HG03175 (cell line): Measurements from ENCODE around the gene CNKSR2.

Experiments
- ATAC-seq: cut with Tn5 transposase; IDR thresholded peaks from one replicate; pipeline ENCODE4 v1.9.1; 2021; ENCODE audit warnings: mild to moderate bottlenecking, moderate library complexity; ENCODE audit not compliant: unreplicated experiment

Gene CNKSR2

DNA sequence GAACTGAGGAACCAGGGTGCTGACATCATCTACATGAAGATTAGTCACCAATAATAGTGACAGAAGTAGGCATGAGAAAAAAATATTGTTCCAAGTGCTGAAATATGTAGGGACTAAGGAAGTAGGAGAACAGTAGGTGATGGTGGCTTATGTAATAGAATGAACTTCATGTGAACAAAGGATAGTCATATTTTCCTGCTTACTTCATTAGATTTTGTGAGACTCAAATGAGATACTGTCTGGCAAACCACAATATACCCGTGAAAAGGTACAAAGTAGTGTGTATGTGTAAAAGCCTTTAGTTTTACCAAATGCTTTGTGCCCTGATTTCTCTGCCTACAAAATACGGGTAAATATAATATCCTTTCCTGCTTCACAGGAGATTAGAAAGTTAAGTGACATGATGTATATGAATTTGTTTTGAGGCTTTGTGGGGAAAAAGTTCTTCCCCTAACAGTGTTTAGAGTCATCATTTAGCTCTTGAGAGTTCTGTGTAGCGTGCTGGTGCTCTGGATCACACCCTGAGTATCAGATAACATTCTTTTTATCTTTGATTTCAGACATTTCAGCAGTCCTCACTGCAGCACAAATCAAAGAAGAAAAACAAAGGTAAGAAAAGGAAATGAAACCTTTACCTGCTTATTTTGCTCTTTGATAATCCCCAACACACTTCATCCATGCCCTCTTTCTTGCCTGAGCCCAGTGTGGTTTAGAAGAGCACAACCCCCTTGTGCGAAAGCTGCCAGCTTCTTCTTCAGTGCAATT lies 216.0 kb downstream of the CNKSR2 start:
- no peak for ATAC-seq

- ATAC-seq, result no peak
Measured at GRCh38 chrX:21606002-21606401, 231.8 kb downstream of the CNKSR2 start.

- no peak for ATAC-seq
Measured at GRCh38 chrX:21610168-21610567, 235.9 kb downstream of the CNKSR2 start.

DNA sequence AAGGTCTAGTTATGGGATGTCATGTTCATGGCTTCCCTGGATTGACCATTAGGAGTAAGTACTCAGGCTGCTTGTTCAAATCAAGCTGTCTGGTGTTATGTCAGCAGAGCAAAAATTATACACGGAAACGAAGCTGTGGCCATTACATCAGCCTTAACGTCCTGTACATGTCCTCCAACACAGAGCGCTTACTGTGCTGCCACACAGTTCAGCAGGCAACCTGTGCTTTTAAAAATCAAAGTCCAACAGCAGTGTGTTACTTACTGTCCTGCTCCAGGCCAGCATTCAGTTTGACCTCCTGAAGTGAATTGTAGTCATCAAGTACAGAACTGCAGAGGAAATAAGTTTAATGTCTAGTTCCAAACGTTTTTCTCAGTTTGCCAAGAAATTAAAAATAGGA lies 237.9 kb downstream of the CNKSR2 start:
- ATAC-seq, result no peak

- ATAC-seq, result no peak
Measured at GRCh38 chrX:21616386-21616785, 242.2 kb downstream of the CNKSR2 start.

DNA sequence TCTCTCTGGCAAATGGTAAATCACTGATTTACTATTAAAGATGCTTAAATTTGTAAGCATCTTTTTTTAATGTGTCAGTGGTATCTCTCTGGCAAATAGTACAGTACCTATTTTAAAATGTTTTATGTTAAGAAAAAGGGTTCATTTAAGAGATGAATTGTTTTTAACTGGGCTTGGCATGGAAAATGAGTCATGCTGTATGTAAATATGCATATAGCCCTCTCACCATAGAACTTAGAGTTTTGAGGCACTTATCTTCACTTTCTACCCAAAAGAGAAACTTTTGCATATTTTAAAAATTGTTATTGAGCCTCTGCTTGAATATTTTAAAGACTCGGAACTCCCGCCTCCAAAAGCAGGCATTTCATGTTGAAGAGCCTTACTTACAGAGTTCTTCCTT lies 246.0 kb downstream of the CNKSR2 start:
- ATAC-seq, result no peak

DNA sequence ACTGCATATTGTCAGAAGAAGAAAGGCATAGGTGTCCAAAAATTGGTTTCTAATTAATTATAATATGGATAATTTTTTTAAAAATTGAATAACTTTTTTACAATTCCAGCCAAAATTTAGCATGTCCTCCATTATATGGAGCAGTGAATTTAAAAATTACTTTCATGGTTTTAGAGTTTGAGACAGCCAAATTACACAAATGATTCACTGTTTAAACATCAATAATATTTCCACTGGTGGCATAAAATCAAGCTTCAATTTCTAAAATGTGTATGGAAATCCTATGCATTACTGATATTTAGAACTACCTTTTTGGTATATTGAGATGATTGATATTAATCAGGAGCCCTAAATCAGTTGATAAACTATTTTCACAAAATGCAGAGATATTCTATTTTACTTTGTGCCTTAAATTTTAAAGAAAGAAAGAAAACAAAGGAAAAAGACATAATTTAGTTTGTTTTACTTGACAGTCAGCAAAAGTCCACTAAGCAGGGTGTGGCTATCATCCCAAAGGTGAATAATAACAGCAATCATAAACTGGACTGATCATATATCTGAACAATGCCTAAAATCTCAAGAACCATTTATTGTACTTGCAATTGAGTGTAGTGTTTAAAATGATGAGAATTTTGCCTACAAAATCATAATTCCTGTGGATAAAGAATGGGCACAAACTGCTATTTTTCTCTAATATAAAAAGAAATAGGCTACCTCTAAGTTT lies 249.7 kb downstream of the CNKSR2 start:
- ATAC-seq, result no peak

DNA sequence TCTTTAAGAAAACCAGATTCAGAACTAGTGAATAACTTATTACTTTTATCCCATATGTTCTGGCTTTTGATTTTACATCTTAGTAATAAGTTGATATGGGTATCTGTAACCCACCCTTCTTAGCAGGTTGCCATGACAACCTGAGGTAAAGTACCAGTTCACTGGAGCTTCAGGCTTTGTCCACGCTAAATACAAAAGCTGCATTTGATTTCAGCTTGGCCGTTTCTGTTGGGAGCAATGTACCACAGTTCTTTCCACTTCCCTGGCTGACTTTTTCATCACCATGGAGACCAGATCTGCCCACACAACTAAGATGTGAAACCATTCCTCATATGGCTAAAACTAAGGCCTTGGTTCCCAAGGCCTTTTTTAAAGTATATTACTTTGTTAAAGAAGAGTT lies 257.8 kb downstream of the CNKSR2 start:
- ATAC-seq, result no peak

DNA sequence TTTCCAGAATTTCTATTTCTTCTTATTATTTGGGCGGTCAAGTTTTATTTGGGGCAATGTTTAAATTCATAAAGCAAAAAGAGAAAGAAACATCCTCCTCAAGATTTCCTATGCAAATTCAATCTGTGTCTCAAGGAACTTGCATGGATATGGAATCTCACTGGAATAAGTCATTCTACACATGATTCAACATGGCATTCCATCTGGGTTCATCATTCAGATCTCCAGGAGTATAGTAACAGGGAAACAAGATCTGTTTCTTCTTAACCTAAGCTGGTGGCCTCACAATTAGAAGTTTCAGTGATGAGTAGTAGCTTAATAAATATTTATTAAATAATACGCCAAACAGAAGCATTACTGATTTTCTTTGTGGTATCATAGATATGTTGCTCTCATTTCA lies 264.1 kb downstream of the CNKSR2 start:
- ATAC-seq, result no peak

DNA sequence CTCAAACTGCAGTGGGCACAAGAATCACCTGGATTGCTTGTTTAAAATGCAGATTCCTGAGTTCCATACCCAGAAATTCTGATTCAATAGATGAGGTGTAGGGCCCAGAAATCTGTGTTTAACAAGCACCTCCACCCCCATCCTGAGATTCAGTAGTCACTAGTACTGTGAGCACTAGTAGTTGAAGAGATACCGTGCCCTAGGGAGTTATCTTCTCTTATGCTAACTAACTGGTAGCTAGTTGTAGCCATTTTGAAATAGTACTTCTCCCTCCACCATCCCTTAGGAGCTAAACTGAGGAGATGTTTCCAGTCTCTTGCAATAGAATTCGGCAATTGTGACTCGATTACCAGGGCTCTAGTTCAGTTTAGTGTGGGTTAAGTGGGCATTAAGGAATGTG lies 265.6 kb downstream of the CNKSR2 start:
- ATAC-seq, result no peak

DNA sequence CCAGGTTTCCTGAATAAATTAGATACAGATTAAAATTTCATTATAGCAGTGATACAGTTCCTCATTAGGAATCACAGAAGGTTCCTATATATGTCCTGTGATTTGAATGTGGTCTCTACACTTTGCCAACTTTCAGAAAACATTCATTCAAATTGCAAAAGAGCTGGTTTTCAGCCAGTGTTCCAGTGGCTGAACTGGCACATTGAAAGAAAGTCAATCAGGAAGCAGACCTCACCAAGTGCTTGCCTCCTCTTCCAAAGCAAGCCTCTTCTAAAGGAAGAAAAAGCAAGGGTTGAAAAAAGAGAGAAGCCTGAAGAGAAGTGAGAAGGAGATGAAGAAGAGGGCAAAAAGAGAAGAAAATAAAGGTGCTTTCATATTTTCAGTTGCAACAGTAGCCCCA lies 271.2 kb downstream of the CNKSR2 start:
- no peak for ATAC-seq

- no peak for ATAC-seq
Measured at GRCh38 chrX:21645886-21646285, 271.7 kb downstream of the CNKSR2 start.

DNA sequence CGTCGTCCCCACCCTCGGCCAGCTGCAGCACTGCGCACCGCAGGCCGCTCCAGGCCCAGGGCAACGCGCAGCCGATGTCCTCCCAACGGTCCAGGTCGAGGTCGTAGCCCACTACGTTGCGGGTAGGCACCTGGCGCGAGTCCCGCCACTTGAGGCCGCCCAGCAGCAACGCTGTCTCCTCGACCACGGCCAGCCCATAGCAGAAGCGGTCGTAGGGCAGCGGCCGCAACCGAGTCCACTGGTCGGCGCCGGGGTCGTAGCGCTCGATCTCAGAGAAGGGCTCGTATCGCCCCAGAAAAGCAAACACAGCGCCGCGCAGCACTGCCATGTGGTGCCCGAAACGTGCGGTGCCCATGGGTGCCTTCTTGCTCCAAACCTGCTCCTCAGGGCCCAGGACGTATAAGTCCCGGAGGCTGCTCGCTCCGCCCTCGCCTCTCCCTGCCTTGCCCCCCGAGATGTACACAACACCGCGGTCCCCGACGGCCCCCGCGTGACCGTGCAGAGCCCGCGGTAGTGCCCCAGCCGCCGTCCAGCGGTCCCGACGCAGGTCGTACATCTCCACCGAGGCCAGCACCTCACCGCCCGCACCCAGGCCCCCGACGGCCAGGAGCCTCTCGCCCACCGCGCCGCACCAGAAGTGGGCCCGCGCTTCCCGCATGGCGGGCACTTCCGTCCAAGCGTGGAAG lies 281.8 kb downstream of the CNKSR2 start:
- ATAC-seq, result peak; percentile 23

DNA sequence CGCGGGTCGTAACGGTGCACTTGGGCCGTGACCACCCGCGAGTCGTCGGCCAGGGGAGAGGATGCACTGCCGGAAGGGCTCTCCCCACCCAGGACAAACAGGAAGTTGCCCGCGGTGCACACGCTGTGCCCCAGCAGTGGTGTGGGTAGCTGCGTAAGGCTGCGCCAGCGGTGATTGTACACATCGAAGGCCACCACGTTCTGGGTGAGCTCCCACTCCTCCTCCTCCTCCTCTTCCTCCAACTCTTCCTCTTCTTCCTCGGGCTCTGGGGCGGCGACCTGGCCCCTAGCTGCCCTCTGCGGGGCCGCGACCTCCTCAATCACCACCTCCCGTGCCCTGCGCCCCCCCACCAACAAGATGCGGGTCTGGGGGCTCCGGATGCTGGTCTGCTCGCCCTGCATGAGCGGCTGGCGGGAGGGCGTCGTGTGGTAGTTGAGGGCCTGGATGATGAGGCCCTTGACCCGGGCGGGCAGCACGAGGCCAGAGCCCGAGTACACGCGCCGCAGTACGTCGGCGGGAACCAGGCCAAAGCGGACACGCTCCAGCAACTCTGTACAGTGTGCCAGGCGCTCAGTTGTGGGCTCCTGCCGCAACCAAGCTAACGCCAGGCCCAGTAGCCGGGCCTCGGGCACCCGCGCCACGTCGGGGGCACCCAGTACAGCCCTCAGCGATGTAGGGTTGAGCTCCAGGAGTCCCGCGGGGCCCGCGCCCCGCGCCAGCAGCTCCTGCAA lies 282.5 kb downstream of the CNKSR2 start:
- ATAC-seq, result peak; percentile 40

- no peak for ATAC-seq
Measured at GRCh38 chrX:21657318-21658151, 283.3 kb downstream of the CNKSR2 start.

GRCh38 chrX:21658152-21658737 lies 284.0 kb downstream of the CNKSR2 start, which contains the start of gene KLHL34:
Gene KLHL34, minus strand, starts transcription at chrX:21658330. Its CDS starts 542 bp downstream, at chrX:21657788.
- no peak for ATAC-seq

DNA sequence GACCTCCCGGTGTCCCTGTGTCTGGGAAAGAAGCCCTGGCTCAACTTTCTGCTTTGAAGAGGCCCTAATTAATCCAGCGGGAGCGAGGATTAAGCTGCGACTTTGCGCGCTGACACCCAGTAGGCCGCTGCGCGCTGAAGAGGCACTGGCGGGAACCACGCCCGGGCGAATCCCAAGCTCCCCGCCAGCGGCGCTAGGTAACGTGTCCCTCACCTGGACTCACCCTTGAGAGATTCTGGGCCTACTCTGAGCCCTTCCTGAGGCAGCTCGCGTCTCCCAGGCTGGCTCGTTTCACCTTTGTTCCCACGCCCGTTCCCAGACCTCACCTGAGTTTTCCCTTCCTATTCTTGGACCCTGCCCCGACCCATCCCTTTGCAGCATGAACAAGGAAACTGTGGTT lies 284.5 kb downstream of the CNKSR2 start:
- ATAC-seq, result no peak

GRCh38 chrX:21659320-21659719 lies 285.1 kb downstream of the CNKSR2 start:
- no peak for ATAC-seq

- ATAC-seq, result no peak
Measured at GRCh38 chrX:21660156-21660555, 285.9 kb downstream of the CNKSR2 start.

GRCh38 chrX:21661316-21661715 lies 287.1 kb downstream of the CNKSR2 start:
- ATAC-seq, result no peak
